ENCODE data around the gene IFNL2. TPM values are rescaled to one million over a fixed set of nuclear protein-coding genes. Genes with fewer than 3 reads are reported as not detected.

The IFNL2 gene
- total RNA-seq, 1 donor from 2014 or later, result not detected

DNA sequence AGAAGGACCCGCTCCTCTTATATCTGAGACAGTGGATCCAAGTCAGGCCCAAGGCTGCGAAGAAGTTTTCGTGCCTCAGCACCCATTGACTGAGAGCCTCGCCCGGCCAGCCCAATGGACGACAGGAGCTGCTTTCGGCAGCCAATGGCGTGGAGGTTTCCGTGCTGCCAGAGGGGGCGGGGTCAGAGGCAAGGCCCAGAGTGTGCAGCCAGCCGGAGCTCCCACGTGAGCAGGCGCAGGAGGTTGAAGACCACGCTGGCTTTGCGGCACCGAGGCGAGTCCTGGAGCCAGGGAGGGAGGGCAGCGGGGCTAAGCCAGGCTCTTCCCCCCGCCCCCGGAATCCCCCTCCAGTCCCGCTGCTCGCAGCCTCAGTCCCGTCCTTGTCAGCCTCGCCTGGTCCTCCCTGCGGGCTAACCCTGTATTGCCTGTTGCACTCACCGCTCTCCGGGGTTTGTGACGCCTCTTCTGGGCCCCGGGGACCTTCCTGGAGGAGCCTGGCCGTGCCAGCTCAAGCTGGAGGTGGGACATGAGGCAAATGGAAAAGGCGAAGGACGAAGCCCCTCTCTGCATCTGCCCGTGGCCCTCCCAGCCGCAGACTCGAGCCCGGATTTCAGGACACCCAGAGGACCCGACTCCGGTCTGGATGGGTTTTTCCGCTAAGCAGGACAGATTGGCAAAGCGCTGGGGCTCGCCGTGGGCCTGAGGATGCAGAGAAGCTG, 21.1 kb upstream of the IFNL2 start:
- H3K27ac Mint-ChIP-seq, result no peak overlapping the region
- no peaks in the 10 kb centered on the region for H3K9me3 Mint-ChIP-seq (ENCODE audit: low read depth)
- H3K4me1 Mint-ChIP-seq (ENCODE audit: low read depth), result no peaks in the 10 kb centered on the region
- TF ChIP-seq, protein P1, sequence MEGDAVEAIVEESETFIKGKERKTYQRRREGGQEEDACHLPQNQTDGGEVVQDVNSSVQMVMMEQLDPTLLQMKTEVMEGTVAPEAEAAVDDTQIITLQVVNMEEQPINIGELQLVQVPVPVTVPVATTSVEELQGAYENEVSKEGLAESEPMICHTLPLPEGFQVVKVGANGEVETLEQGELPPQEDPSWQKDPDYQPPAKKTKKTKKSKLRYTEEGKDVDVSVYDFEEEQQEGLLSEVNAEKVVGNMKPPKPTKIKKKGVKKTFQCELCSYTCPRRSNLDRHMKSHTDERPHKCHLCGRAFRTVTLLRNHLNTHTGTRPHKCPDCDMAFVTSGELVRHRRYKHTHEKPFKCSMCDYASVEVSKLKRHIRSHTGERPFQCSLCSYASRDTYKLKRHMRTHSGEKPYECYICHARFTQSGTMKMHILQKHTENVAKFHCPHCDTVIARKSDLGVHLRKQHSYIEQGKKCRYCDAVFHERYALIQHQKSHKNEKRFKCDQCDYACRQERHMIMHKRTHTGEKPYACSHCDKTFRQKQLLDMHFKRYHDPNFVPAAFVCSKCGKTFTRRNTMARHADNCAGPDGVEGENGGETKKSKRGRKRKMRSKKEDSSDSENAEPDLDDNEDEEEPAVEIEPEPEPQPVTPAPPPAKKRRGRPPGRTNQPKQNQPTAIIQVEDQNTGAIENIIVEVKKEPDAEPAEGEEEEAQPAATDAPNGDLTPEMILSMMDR (IDR thresholded peaks at IDR 0.05; ENCODE audit: unreplicated experiment), result no peak
- no peak overlapping the region for H3K4me3 Mint-ChIP-seq (ENCODE audit: low read depth)
- DNase-seq (ENCODE audit: low spot score, unreplicated experiment), result no peak
- no peaks in the 10 kb centered on the region for H3K36me3 Mint-ChIP-seq (ENCODE audit: insufficient read depth)
- H3K27me3 Mint-ChIP-seq, result peaks cover 61% of the 10 kb centered on the region

DNA sequence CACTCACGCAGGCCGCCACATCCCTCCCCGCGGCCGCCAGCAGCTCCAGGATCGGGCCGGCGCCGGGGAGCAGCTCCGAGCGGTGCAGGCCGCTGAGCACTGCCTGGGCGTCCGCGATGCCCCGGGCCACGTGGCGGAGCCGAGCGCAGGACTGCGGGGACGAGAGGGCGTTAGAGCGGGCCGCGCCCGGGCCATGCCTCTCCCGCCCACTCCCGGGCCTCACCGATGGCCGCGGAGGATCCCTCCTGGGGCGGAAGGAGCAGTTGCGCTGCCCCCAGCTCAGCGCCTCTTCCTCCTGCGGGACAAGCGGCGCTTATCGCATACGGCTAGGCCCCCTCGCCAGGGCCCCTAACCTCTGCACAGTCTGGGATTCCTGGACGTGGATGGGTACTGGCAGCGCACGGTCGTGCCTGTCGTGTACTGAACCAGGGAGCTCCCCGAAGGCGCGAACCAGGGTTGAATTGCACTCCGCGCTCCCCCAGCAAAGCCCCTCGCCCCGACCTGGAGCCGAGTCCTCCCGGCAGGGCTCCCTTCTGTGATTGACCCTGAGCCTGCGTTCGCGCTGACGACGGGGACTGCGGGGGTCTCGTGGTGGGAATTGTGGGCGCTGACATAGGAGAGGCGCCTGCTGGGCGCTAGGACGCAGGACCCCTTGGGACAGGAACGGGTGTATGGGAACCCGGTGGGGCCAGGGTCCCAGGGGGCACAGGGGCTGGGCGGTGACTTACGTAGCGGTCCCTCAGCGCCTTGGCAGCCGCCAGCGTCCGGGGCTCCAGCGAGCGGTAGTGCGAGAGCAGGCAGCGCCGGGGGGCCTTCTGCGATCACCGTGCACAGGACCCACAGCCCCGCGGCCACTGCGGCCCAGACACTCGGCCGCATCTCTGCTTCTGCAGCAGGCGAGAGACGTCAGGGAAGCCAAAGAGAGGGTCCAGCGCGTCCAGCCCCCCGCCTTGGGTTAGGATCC, 20.2 kb upstream of the IFNL2 start:
- H3K4me3 Mint-ChIP-seq (ENCODE audit: low read depth), result no peak overlapping the region
- H3K27ac Mint-ChIP-seq, result no peak overlapping the region
- no peak for DNase-seq (ENCODE audit: low spot score, unreplicated experiment)
- peaks cover 70% of the 10 kb centered on the region for H3K27me3 Mint-ChIP-seq
- no peaks in the 10 kb centered on the region for H3K4me1 Mint-ChIP-seq (ENCODE audit: low read depth)
- TF ChIP-seq, protein P1 (IDR thresholded peaks at IDR 0.05; ENCODE audit: unreplicated experiment), result no peak
- no peaks in the 10 kb centered on the region for H3K9me3 Mint-ChIP-seq (ENCODE audit: low read depth)
- no peaks in the 10 kb centered on the region for H3K36me3 Mint-ChIP-seq (ENCODE audit: insufficient read depth)

DNA sequence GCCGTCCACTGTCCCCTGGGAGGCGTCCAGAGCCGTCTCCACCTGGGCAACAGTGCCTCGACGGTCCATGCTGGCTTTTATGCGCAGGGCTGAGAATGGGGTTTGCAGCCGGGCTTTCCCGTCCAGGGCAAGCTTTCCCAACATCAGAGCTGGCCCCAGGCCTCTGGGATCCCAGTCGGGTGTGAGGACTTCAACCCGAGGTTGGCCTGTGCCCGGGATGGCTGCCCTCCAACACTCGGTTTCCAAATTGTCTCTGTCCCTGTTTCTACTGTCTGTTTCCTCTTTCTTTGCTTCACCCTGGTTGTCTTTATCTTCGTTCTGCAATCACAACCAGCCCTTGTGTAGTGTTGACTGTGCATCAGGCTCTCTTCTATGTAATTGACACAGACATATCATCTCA, 19.4 kb upstream of the IFNL2 start, which contains the start of gene IFNL4:
IFNL4 (minus strand) TSS at position 51 of the 400 bp plus-strand sequence.
- Mint-ChIP-seq H3K4me1 (ENCODE audit: low read depth) (no peaks in the 10 kb centered on the region), H3K4me3 (ENCODE audit: low read depth) (no peak within 1 kb of the TSS), H3K36me3 (ENCODE audit: insufficient read depth) (no peaks in the 10 kb centered on the region), H3K27me3 (peaks cover 72% of the 10 kb centered on the region), H3K9me3 (ENCODE audit: low read depth) (no peaks in the 10 kb centered on the region), H3K27ac (no peak within 1 kb of the TSS)
- DNase-seq (ENCODE audit: low spot score, unreplicated experiment), result no peak
- TF ChIP-seq, protein P1 (IDR thresholded peaks at IDR 0.05; ENCODE audit: unreplicated experiment), result no peak

DNA sequence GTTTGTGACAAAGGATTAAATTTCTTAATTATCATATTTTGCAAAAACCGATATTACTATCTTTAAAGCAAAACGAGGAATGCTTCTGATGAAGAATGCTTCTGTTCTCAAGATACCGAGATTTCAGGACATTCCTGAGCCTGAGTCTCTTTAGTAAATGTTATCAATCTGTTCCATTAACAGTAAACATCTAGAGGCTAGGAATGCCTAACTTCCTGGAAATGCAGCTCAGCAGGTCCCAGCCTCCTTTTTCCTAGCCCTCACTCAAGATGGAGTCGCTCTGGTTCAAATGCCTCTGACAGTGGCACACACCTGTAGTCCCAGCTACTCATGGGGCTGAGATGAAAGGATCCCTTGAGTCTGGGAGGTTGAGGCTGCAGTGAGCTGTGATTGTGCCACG, 17.1 kb upstream of the IFNL2 start:
- no peaks in the 10 kb centered on the region for H3K9me3 Mint-ChIP-seq (ENCODE audit: low read depth)
- no peaks in the 10 kb centered on the region for H3K4me1 Mint-ChIP-seq (ENCODE audit: low read depth)
- H3K27me3 Mint-ChIP-seq, result peaks cover 70% of the 10 kb centered on the region
- no peak for DNase-seq (ENCODE audit: low spot score, unreplicated experiment)
- TF ChIP-seq, protein P1 (IDR thresholded peaks at IDR 0.05; ENCODE audit: unreplicated experiment), result no peak
- no peaks in the 10 kb centered on the region for H3K36me3 Mint-ChIP-seq (ENCODE audit: insufficient read depth)
- no peak overlapping the region for H3K4me3 Mint-ChIP-seq (ENCODE audit: low read depth)
- H3K27ac Mint-ChIP-seq, result no peak overlapping the region

DNA sequence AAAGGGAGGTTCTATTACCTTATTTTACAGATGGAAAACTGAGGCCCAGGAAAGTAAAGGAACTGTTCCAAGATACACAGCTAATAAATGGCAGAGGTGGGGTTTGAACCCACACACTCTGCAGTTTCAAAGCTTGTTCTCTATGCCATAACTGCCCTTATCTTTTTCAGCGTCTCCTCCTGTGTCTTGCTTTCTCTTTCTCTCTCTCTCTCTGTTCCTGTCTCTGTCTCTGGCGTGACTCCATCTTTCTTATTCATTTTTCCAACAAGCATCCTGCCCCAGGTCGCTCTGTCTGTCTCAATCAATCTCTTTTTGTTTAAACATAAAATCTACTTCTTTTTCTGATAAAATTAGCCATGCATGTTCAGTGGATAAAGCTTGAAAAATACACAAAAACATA, 16.4 kb upstream of the IFNL2 start:
- TF ChIP-seq, protein P1 (IDR thresholded peaks at IDR 0.05; ENCODE audit: unreplicated experiment), result no peak
- Mint-ChIP-seq H3K36me3 (ENCODE audit: insufficient read depth) (no peaks in the 10 kb centered on the region), H3K27me3 (peaks cover 70% of the 10 kb centered on the region), H3K4me3 (ENCODE audit: low read depth) (no peak overlapping the region), H3K27ac (no peak overlapping the region), H3K4me1 (ENCODE audit: low read depth) (no peaks in the 10 kb centered on the region), H3K9me3 (ENCODE audit: low read depth) (no peaks in the 10 kb centered on the region)
- DNase-seq (ENCODE audit: low spot score, unreplicated experiment), result no peak
